ENCODE results near the gene EEF1AKMT4.
A peak's percentile ranks its signal among the peaks of the same experiment; 100 is the strongest.
"Not testable (repeated sequence)": the region's sequence is repeated elsewhere in the genome, so short reads cannot be mapped to it uniquely, and the experiment has no call there.

The EEF1AKMT4 gene

DNA sequence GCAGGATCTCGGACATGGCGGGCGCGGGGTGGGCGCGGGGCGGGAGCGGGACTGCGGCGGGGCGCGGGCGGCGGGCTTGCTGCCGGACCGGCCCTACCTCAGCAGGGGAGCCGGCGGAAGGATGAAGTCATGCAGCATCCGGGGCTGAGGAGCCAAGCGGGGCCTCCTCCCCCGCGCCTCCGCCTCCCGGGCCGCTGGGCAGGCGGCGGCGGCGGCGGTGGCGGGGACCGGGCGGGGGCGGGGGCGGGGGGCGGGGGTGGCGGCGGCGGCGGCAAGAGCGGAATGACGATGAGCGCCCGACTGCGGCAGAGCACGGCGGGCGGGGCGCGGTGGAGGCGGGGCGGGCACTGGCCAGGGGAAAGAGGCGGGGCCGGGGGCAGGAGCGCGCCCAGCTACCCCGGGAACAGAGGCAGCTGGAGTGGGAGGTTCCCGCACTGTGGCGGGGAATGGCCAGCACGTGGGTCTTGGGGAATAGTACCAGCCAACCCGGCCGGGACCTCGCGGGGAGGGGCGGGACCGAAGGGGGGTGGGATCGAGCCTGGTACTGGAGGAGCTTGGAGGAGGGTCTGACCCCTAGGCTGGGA lies 11.9 kb downstream of the EEF1AKMT4 start, which contains the start of gene CAMK2N2:
CAMK2N2 (minus strand) TSS at position 284 of the 584 bp plus-strand sequence; CDS start at position 16, 268 bp downstream.
- DNase-seq: peak; percentile 51

GRCh38 chr3:184261854-184262763 lies 12.6 kb downstream of the EEF1AKMT4 start:
- no peak for DNase-seq

DNA sequence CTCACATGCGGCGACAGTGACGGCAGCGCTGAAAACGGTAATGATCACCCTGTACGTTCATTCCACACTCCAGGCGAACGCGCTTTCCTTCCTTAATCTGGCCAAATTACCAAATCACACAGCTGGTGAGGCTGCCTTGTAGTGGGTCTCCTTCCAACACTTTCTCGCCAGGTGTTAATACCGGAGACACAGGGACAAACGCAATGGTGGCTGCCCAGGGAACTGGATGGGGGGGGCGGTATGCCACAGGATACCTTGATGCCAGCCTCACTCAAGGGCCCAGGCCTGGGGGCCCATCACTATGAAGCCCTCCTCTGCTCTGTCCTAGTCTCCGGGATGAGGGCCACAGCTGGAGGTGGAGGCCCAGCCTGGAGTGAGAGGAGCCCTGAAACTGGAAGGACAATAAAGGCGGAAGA lies 13.3 kb downstream of the EEF1AKMT4 start:
- no peak for DNase-seq

DNA sequence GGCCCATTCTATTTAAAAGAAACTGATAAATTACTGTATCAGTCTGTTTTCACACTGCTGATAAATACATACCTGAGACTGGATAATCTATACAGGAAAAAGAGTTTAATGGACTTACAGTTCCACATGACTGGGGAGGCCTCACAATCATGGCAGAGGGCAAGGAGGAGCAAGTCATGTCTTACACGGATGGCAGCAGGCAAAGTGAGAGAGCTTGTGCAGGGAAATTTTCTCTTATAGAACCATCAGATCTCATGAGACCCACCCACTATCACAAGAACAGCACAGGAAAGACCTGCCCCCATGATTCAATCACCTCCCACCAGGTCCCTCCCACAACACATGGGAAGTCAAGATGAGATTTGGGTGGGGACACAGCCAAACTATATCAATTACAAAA lies 17.8 kb downstream of the EEF1AKMT4 start:
- not testable (repeated sequence) for DNase-seq

GRCh38 chr3:184272269-184272668 lies 22.8 kb downstream of the EEF1AKMT4 start:
- no peak for DNase-seq

- no peak for DNase-seq
Observed at GRCh38 chr3:184275381-184275701, 25.9 kb downstream of the EEF1AKMT4 start.

- no peak for DNase-seq
Observed at GRCh38 chr3:184275961-184276910, 26.8 kb downstream of the EEF1AKMT4 start, which contains the start of gene ECE2. ECE2 (plus strand) TSS chr3:184276022; CDS start chr3:184276154, 132 bp downstream.

DNA sequence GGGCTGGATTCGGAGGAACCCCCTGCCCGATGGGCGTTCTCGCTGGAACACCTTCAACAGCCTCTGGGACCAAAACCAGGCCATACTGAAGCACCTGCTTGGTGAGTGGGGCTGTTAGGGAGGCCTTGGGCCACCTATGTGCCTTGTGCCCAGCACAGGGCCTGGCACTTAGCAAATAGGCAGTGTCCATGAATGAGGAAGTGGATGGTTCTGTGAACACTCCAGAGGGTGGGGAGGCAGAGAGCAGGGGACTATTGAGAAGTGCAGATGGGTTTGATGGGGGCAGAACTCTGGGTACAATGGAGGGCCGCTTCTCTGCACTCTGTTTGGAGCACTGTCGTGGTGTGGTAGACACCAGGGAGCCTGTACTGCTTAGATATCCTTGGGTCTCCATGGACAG lies 27.9 kb downstream of the EEF1AKMT4 start:
- DNase-seq: no peak

DNA sequence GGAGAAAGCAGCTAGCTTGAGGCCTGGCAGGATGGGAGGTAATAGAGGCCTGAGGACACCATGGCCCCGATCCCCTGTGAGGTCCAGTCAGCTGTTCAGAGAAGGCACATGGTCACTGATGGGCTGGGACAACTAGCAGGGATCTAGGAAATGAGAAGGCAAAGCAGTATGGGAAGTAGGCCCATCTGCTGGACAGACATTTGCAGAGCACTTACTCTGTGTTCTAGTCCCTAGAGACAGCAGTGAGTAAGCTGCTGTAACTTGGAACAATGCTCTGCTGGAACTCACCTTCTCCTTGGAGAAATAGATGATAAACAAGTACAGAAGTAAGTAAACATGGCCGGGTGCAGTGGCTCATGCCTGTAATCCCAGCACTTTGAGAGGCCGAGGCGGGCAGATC lies 33.5 kb downstream of the EEF1AKMT4 start:
- no peak for DNase-seq

GRCh38 chr3:184283681-184284080 lies 34.2 kb downstream of the EEF1AKMT4 start:
- DNase-seq: no peak

DNA sequence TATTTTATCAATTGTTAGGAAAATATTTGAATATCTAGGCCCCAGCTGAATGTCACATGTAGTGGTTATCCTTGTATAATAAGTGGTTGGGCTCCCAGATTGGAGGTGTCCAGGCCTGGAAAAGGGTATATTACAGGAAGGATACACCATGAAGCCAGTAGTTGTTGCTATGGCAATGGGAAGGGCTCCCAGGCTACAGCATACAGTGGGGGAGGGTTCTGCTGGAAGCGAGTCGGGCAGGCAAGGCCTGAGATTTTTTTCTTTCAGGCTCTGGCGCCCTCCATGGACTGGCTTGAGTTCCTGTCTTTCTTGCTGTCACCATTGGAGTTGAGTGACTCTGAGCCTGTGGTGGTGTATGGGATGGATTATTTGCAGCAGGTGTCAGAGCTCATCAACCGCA lies 35.2 kb downstream of the EEF1AKMT4 start:
- DNase-seq: no peak

DNA sequence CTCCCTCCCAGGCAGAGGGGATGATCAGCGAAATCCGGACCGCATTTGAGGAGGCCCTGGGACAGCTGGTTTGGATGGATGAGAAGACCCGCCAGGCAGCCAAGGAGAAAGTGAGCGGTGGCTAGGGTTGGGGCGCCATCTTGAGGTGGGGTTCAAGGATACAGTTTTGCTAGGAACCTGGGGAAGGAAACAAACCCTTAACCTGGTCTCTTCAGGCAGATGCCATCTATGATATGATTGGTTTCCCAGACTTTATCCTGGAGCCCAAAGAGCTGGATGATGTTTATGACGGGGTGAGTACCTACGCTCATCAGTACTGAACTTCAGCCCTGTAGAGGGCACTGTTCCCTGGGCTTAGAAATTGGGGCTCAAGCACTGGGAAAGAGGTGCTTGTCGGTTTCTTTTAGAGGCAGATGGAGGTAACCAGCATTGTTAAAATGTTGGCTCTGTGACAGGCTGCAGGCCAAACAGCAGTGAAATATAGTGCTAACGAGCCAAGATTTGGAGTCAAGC lies 40.0 kb downstream of the EEF1AKMT4 start:
- no peak for DNase-seq

- no peak for DNase-seq
Observed at GRCh38 chr3:184290331-184290730, 40.9 kb downstream of the EEF1AKMT4 start.

- no peak for DNase-seq
Observed at GRCh38 chr3:184291044-184291737, 41.7 kb downstream of the EEF1AKMT4 start.

- no peak for DNase-seq
Observed at GRCh38 chr3:184291738-184292445, 42.4 kb downstream of the EEF1AKMT4 start.

DNA sequence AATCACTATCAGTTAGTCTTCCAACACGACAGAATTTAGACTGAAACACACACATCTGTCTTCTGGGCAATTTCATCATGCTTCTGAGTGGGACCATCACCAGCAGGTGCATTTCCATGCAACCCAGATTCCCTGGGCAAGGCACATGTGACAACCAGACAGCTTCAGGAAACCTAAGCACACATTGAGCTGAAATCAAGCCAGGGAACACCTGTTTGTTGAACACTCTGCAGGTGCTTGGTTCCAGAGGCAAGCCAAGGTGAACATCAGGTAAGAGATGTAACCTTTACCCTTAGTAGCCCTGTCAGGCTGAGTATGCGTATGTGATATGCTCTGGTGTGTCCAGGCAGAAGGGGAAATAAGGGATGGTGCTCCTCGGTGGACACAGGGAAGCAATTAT lies 46.3 kb downstream of the EEF1AKMT4 start:
- DNase-seq: no peak

GRCh38 chr3:184296616-184297015 lies 47.1 kb downstream of the EEF1AKMT4 start:
- DNase-seq: no peak

DNA sequence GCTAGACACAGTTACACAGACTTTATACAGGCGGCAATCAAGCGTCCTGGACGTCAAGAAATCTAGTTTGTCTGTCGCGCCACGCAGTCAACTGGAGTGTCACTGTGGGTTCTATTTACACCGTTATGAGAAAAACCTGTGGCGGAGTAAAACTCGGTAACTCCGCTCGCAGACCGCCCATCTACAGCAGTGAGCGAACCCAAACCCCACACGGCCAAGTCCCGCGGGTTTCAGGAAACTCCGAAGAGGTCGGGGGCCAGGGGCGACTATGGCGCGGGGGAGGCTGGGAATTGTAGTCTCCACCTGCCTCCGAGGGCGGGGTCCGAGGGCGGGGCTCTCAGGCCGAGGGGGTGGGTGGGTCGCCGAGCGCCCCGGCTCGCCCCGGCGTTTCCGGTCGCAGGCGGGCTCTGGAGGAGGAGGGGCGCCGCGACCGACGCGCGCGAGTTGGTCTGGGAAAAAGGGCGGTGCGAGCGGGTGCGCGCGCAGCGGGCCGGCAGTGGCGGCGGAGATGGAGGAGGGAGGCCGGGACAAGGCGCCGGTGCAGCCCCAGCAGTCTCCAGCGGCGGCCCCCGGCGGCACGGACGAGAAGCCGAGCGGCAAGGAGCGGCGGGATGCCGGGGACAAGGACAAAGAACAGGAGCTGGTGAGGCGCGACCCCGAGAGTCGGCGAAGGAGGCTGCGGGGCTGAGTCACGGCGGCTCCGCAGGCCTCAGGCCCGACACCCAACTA lies 49.5 kb downstream of the EEF1AKMT4 start, which contains the start of gene PSMD2:
PSMD2 (plus strand) TSS at position 483 of the 729 bp plus-strand sequence; CDS start at position 509, 26 bp downstream.
- DNase-seq: peak; percentile 94

DNA sequence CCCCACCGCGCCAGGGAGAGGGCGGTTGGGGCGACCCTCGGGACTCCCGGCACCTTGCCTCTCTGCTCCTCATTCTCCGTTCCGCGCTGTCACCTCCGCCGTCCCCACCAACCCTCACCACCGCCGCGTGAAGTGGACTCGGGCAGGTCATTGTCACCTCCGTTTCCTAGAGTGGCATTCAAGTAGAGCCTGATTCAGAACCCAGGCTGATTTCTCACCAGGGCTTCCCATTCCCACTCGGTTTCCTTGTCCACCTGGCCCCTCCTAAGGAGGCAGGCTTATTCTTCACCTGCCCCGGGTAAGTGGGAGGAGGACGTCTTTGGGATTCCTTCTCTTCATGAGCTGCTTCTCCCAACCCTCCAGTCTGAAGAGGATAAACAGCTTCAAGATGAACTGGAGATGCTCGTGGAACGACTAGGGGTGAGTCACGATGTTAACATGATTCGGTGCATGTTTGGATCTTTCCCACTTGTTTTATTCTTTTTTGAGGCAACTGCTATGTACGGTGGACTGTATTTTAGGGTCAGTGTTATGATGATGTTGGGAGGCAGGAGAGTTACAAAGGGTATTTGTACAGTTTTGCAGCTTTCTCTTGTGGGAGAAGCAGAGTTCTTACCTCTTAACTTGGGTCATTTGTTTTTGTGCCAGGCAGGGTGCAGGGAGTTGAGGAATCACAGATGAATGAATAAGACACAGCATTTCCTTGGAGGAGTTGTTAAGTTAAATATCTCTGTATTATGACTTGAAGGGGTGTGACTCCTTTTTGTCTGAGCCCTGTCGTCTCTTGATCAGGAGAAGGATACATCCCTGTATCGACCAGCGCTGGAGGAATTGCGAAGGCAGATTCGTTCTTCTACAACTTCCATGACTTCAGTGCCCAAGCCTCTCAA lies 50.3 kb downstream of the EEF1AKMT4 start:
- DNase-seq: no peak

- no peak for DNase-seq
Observed at GRCh38 chr3:184300378-184300720, 50.9 kb downstream of the EEF1AKMT4 start.

Data from NCI-H1048 (cell line).